Right lobe of liver (tissue), 6 donors: Measurements from ENCODE around the gene SORL1. TPM values are rescaled to one million over a fixed set of nuclear protein-coding genes. Genes with fewer than 3 reads are reported as not detected.
"Not testable (repeated sequence)": the region's sequence is repeated elsewhere in the genome, so short reads cannot be mapped to it uniquely, and the experiment has no call there.

Experiments used
- ATAC-seq, 4 donors: fragments of 200-7000 bp; cut with Tn5 transposase; one replicate each; pipeline ENCODE4 v1.9.1; 2020; ENCODE audit warnings: mild to moderate bottlenecking in 4 of 4, moderate library complexity in 4 of 4
- DNase-seq, 3 donors: peaks; one replicate each; pipeline ENCODE4 v3.0.0-alpha.2; 2020
- H3K27ac ChIP-seq, 3 donors: fragments of 200-600 bp; one replicate each; pipeline ENCODE4 v1.8.0; 2022
- H3K27me3 ChIP-seq, 2 donors: fragments of 200-600 bp; one replicate each; pipeline ENCODE4 v1.8.0; 2022
- H3K36me3 ChIP-seq, 4 donors: fragments of 200-600 bp; sonication (generic) in 1 of 4; one replicate each; pipeline versions ENCODE4 v1.5.1 to v1.8.0; 2017 to 2022; ENCODE audit warnings: control low read depth in 1 of 4
- H3K4me1 ChIP-seq, 4 donors: fragments of 200-600 bp; sonication (generic) in 1 of 4; one replicate each; pipeline versions ENCODE4 v1.5.1 to v1.8.0; 2017 to 2022; ENCODE audit warnings: control low read depth in 1 of 4
- H3K4me3 ChIP-seq, 3 donors: fragments of 200-600 bp; one replicate each; pipeline ENCODE4 v1.8.0; 2022
- H3K9me3 ChIP-seq, 4 donors: fragments of 200-600 bp; sonication (generic) in 1 of 4; one replicate each; pipeline versions ENCODE4 v1.5.1 to v1.8.0; 2017 to 2022; ENCODE audit warnings: control low read depth in 1 of 4
- CTCF ChIP-seq, 4 donors: fragments of 200-600 bp in 3 of 4; fragments of 450-650 bp in 1 of 4; IDR thresholded peaks; one replicate each; pipeline versions ENCODE4 v1.5.1 to v1.8.0; 2016 to 2022; ENCODE audit warnings: antibody characterized with exemption in 4 of 4, mild to moderate bottlenecking in 2 of 4
- POLR2A ChIP-seq: fragments of 450-650 bp; IDR thresholded peaks from one replicate; pipeline ENCODE4 v1.6.1; 2017; ENCODE audit warnings: antibody characterized with exemption, mild to moderate bottlenecking
- WGBS: methylation state at CpG from one replicate; pipeline ENCODE4 v1.1.6; 2018; ENCODE audit warnings: low coverage, low lambda C conversion rate; ENCODE audit not compliant: insufficient coverage; ENCODE audit errors: missing lambda C conversion rate; 5-methylcytosine and 5-hydroxymethylcytosine counted together
- intact Hi-C, 2 donors: fragments of 100-400 bp; cut with DNase I; formaldehyde crosslinking; loops; one replicate each; pipeline versions ENCODE4 v1.11.2 to v1.14.1; 2022
- total RNA-seq, 6 experiments: library from RNA; depleted of rRNA in 2 of 6; stranded (reverse); fragments of >200 nt in 2 of 6; fragmentation: NEBNext Ultra II Directional in 3 of 6; extraction: Animal tissue kit (Norgen Biotek cat#: 25700) in 3 of 6; gene quantifications; one replicate each; pipeline versions ENCODE4 v1.1.0 to v1.2.4, GENCODE V29; 2016 to 2023
- donor health status: DM: no; HTN: yes; CAD: no.
- donor health status: DM: no; HTN: no; CAD: no.
- donor health status: DM: no; HTN: no; CAD: no.
- donor health status: DM: no; HTN: yes; CAD: no.
- donor health status: DM: no; HTN: yes; CAD: no.

SORL1 gene
- total RNA-seq, 6 experiments from 2014 or later, result 45.2 to 137 (median 73.8) TPM

GRCh38 chr11:121499405-121499804 lies 47.3 kb downstream of the SORL1 start:
- peak; percentile 30 to 62 (median 46) for ATAC-seq
- 3% methylated on average over 2 of the region's 2 CpGs for WGBS
- no peak for DNase-seq
- TF ChIP-seq POLR2A (no peak), CTCF (IDR thresholded peaks at IDR 0.05) (no peak)
- intact Hi-C loops, result no loop called here
- H3K4me1 ChIP-seq, result no peaks in the 10 kb centered on the region
- peaks cover 0 to 70% (median 8%) of the 10 kb centered on the region in 4 donors for H3K36me3 ChIP-seq
- H3K4me3 ChIP-seq, result no peak overlapping the region
- H3K9me3 ChIP-seq, result no peaks in the 10 kb centered on the region
- H3K27ac ChIP-seq, result no peak overlapping the region
- H3K27me3 ChIP-seq, result no peaks in the 10 kb centered on the region

- DNase-seq, result no peak
- H3K4me3 ChIP-seq, result no peak overlapping the region
- 49% methylated on average over 2 of the region's 2 CpGs for WGBS
- H3K4me1 ChIP-seq, result no peaks in the 10 kb centered on the region
- intact Hi-C loops, result no loop called here
- H3K27ac ChIP-seq, result no peak overlapping the region
- TF ChIP-seq POLR2A, result no peak
- TF ChIP-seq CTCF (IDR thresholded peaks at IDR 0.05), result no peak
- no peak for ATAC-seq
- no peaks in the 10 kb centered on the region for H3K27me3 ChIP-seq
- peaks cover 0 to 64% (median 8%) of the 10 kb centered on the region in 4 donors for H3K36me3 ChIP-seq
- H3K9me3 ChIP-seq, result no peaks in the 10 kb centered on the region
Observed at GRCh38 chr11:121500275-121500674, 48.2 kb downstream of the SORL1 start.

- DNase-seq (no peak), ATAC-seq (no peak)
- Histone ChIP-seq H3K4me3 (no peak overlapping the region), H3K27ac (no peak overlapping the region), H3K4me1 (no peaks in the 10 kb centered on the region), H3K9me3 (no peaks in the 10 kb centered on the region), H3K36me3 (peaks cover 0 to 64% (median 8%) of the 10 kb centered on the region in 4 donors), H3K27me3 (no peaks in the 10 kb centered on the region)
- intact Hi-C loops, result no loop called here
- 73% methylated on average over 1 of the region's 1 CpG for WGBS
- TF ChIP-seq CTCF (IDR thresholded peaks at IDR 0.05) (no peak), POLR2A (no peak)
Observed at GRCh38 chr11:121500717-121501116, 48.6 kb downstream of the SORL1 start.

DNA sequence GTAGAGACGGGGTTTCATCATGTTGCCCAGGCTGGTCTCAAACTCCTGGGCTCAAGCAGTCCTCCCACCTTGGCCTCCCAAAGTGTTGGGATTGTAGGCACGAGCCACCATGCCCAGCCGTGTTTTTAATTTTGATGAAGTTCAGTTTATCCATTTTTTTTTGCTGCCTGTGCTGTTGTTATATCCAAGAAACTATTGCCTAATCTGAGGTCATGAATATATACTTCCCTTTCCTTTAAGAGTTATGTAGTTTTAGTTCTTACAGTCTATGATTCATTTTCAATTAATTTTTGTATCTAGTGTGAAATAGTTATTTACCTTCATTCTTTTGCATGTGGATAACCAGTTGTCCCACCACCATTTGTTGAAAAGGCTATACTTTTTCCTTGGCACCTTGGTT lies 50.9 kb downstream of the SORL1 start:
- 77% methylated on average over 3 of the region's 3 CpGs for WGBS
- Histone ChIP-seq H3K27me3 (no peaks in the 10 kb centered on the region), H3K4me1 (no peaks in the 10 kb centered on the region), H3K36me3 (peaks cover 0 to 49% (median 2%) of the 10 kb centered on the region in 4 donors), H3K27ac (no peak overlapping the region), H3K4me3 (no peak overlapping the region), H3K9me3 (no peaks in the 10 kb centered on the region)
- TF ChIP-seq CTCF (IDR thresholded peaks at IDR 0.05), result no peak
- no peak for TF ChIP-seq POLR2A
- intact Hi-C loops, result no loop called here
- no peak for DNase-seq
- ATAC-seq, result no peak

- 92% methylated on average over 1 of the region's 1 CpG for WGBS
- intact Hi-C loops, ATAC-seq, DNase-seq, H3K4me3 ChIP-seq, H3K27ac ChIP-seq, H3K27me3 ChIP-seq, H3K9me3 ChIP-seq, H3K4me1 ChIP-seq: not testable (repeated sequence)
- peaks cover 0 to 28% (median 0%) of the 10 kb centered on the region in 4 donors for H3K36me3 ChIP-seq
Observed at GRCh38 chr11:121506237-121506636, 54.1 kb downstream of the SORL1 start.
